ENCODE results near the gene DENND2C. TPM values are rescaled to one million over a fixed set of nuclear protein-coding genes. Genes with fewer than 3 reads are reported as not detected.

The DENND2C gene
- total and polyA plus RNA-seq, 3 donors from 2014 or later: 10.5 to 18.8 (median 15.0) TPM

DNA sequence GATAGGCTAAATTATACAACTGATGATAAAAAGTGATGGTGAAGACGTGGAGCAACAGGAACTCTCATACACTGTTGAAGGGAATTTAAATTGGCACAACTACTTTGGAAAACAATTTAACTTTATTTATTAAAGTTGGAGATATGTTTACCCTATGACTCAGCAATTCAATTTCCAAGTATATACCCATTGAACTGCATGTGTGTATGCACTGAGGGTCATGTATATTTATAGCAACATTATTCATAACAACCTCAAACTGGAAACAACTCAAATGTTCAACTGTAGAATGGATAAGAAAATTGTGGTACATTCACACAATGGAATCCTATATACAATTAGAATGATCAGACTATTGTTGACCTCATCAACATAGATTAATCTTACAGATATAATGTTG lies 71.9 kb downstream of the DENND2C start:
- H3K9me3 ChIP-seq: no peaks in the 10 kb centered on the region
- TF ChIP-seq, protein P1, sequence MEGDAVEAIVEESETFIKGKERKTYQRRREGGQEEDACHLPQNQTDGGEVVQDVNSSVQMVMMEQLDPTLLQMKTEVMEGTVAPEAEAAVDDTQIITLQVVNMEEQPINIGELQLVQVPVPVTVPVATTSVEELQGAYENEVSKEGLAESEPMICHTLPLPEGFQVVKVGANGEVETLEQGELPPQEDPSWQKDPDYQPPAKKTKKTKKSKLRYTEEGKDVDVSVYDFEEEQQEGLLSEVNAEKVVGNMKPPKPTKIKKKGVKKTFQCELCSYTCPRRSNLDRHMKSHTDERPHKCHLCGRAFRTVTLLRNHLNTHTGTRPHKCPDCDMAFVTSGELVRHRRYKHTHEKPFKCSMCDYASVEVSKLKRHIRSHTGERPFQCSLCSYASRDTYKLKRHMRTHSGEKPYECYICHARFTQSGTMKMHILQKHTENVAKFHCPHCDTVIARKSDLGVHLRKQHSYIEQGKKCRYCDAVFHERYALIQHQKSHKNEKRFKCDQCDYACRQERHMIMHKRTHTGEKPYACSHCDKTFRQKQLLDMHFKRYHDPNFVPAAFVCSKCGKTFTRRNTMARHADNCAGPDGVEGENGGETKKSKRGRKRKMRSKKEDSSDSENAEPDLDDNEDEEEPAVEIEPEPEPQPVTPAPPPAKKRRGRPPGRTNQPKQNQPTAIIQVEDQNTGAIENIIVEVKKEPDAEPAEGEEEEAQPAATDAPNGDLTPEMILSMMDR (IDR thresholded peaks at IDR 0.05): no peak
- no peak for TF ChIP-seq POLR2A (IDR thresholded peaks at IDR 0.05)
- H3K27ac ChIP-seq: no peak overlapping the region
- WGBS, 2 donors: 92 to 94% methylated on average over 1 of the region's 1 CpG
- no peaks in the 10 kb centered on the region for H3K27me3 ChIP-seq
- no peak overlapping the region for H3K4me3 ChIP-seq
- intact Hi-C loops (cut with DNase I; ENCODE audit: low total_unique reads): no loop called here
- H3K36me3 ChIP-seq (ENCODE audit: low read depth, missing control alignments): no peaks in the 10 kb centered on the region
- DNase-seq: no peak
- H3K4me1 ChIP-seq: no peaks in the 10 kb centered on the region

DNA sequence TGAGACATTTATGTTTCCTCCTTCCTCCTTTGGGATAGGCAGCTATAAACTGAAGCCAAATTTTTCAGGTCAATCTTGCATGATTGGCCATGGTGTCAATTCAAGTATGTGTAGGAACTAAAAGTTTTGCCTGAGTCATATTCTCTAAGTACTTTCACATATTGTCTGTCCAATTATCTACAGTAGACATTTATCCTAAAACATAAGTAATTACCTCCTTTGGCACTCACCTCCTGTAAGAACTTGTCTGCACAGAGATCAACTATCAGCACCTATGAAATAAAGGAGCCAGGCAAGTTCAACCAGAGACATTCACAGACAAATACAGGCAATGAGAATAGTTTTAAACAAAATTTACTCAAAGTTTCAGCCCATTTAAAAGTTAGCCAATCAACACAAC lies 74.2 kb downstream of the DENND2C start:
- Histone ChIP-seq H3K27ac (no peak overlapping the region), H3K4me3 (no peak overlapping the region), H3K36me3 (ENCODE audit: low read depth, missing control alignments) (no peaks in the 10 kb centered on the region), H3K4me1 (no peaks in the 10 kb centered on the region), H3K27me3 (no peaks in the 10 kb centered on the region), H3K9me3 (no peaks in the 10 kb centered on the region)
- intact Hi-C loops (cut with DNase I; ENCODE audit: low total_unique reads): no loop called here
- DNase-seq: no peak
- TF ChIP-seq, protein P1 (IDR thresholded peaks at IDR 0.05): no peak
- no peak for TF ChIP-seq POLR2A (IDR thresholded peaks at IDR 0.05)

DNA sequence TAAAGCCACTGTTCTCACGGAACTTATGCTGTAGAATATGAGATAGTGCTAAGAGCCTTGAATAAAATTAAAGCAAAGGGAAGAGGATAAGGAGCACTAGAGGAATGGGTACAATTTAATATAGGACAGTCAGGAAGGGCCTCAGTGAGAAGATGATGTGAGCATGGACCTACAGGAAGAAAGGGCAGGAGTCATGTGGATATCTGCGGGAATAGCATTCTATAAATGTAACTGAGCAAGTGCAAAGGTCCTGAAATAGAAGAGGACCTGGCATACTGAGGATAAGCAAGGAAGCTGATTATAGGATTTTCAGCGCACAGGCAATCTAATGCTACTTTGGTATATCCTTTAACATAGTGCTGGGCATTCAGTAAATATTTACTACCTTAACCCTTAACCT lies 75.8 kb downstream of the DENND2C start:
- no peaks in the 10 kb centered on the region for H3K27me3 ChIP-seq
- no peaks in the 10 kb centered on the region for H3K36me3 ChIP-seq (ENCODE audit: low read depth, missing control alignments)
- TF ChIP-seq, protein P1 (IDR thresholded peaks at IDR 0.05): no peak
- TF ChIP-seq POLR2A (IDR thresholded peaks at IDR 0.05): no peak
- H3K27ac ChIP-seq: no peak overlapping the region
- 85 to 90% methylated on average over 3 of the region's 3 CpGs for WGBS, 2 donors
- H3K9me3 ChIP-seq: no peaks in the 10 kb centered on the region
- H3K4me3 ChIP-seq: no peak overlapping the region
- DNase-seq: no peak
- intact Hi-C loops (cut with DNase I; ENCODE audit: low total_unique reads): no loop called here
- no peaks in the 10 kb centered on the region for H3K4me1 ChIP-seq

DNA sequence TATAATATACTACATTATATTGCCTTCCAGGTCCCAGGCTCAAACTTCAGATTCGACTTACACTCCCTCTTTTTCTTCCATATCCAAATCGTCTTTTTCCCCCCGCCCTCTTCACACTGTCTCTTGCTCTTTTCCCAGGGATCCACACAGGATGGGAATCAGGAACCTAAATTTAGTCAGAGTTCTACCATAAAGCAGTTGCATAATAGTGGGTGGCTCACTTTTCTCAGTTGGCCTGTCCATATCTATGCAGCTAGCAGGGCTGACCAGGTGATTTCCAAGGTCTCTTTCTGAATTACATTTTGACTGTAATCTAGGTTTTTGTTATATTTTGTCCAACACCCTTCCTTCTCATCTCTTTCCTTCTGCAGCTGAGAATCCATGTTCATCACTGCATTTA lies 80.7 kb downstream of the DENND2C start:
- intact Hi-C loops (cut with DNase I; ENCODE audit: low total_unique reads): no loop called here
- no peaks in the 10 kb centered on the region for H3K4me1 ChIP-seq
- no peak overlapping the region for H3K27ac ChIP-seq
- no peaks in the 10 kb centered on the region for H3K36me3 ChIP-seq (ENCODE audit: low read depth, missing control alignments)
- H3K27me3 ChIP-seq: no peaks in the 10 kb centered on the region
- H3K4me3 ChIP-seq: no peak overlapping the region
- H3K9me3 ChIP-seq: no peaks in the 10 kb centered on the region
- no peak for DNase-seq
- no peak for TF ChIP-seq POLR2A (IDR thresholded peaks at IDR 0.05)
- TF ChIP-seq, protein P1 (IDR thresholded peaks at IDR 0.05): no peak
- WGBS, 2 donors: 88 to 93% methylated on average over 3 of the region's 3 CpGs

DNA sequence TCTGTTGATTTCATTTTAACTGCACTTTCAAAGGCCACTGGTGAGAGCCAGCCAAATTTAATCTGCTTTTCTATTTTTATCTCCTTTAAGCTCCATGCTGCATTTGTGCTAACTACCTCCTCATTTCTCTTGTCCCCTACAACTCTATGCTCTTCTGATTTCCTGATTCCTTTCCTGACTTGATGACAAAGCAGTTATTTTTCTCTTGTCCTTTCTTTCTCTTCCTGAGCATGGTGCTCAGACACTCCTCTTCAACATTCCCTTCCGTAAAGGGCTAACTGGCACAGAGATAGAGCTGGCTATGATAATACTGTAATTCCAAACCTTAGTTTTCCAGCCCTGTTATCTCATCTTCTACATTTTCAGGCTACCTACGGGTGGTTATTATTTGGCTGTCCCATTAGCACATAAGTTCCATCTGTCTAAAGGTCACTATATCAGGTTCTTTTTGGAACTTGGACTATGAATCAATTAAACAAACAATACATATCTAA lies 81.6 kb downstream of the DENND2C start:
- 55 to 66% methylated on average over 2 of the region's 2 CpGs for WGBS, 2 donors
- no peak for DNase-seq
- TF ChIP-seq, protein P1 (IDR thresholded peaks at IDR 0.05): no peak
- TF ChIP-seq POLR2A (IDR thresholded peaks at IDR 0.05): no peak
- intact Hi-C loops (cut with DNase I; ENCODE audit: low total_unique reads): no loop called here
- H3K27ac ChIP-seq: no peak overlapping the region
- H3K27me3 ChIP-seq: no peaks in the 10 kb centered on the region
- no peaks in the 10 kb centered on the region for H3K9me3 ChIP-seq
- no peaks in the 10 kb centered on the region for H3K36me3 ChIP-seq (ENCODE audit: low read depth, missing control alignments)
- H3K4me1 ChIP-seq: no peaks in the 10 kb centered on the region
- H3K4me3 ChIP-seq: no peak overlapping the region

Measured in testis (tissue), 3 donors.